GM06990 (cell line): Measurements from ENCODE around the gene DLG2.

ENCODE experiments used
- DNase-seq: peaks from one replicate; pipeline ENCODE4 v3.0.0-alpha.2; 2011; ENCODE audit not compliant: insufficient read length; ENCODE audit errors: extremely low read depth
- H3K27me3 ChIP-seq: replicated peaks from 2 replicates; pipeline ENCODE4 v1.6.0; 2011; ENCODE audit warnings: low read length; ENCODE audit not compliant: control insufficient read depth, insufficient read depth
- H3K36me3 ChIP-seq: 2 replicates; pipeline ENCODE4 v1.5.1; 2011; ENCODE audit warnings: low read length; ENCODE audit not compliant: control insufficient read depth, insufficient read depth
- H3K4me3 ChIP-seq: replicated peaks from 2 replicates; pipeline ENCODE4 v1.5.1; 2011; ENCODE audit warnings: low read depth, mild to moderate bottlenecking, control low read depth, low read length
- TF ChIP-seq, protein P1 (sequence below): IDR thresholded peaks from 2 replicates; pipeline ENCODE4 v1.5.1; 2011; ENCODE audit warnings: low read length, control low read depth, mild to moderate bottlenecking, inconsistent platforms; ENCODE audit not compliant: insufficient read depth, poor library complexity, severe bottlenecking

DLG2 gene

DNA sequence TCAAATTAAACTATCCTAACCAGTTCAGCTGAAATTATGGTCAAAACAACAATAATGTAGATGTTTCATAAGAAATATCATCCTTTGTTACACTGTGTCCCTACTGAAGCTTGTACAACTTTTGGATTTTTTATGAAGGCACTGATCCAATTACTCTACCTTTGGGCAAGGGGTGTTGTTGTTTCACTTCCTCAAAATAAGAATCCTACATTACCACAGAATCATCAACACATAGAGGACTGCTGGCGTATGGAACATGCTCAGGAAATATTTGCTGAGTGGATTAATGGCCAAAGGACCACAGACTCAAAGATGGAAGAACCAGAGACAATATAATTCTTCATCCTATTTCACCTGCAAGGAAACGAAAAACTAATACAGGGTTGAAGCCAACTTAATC lies 1433.4 kb downstream of the DLG2 start:
- Histone ChIP-seq H3K27me3 (no peaks in the 10 kb centered on the region; the same call in 1 of the 2 replicates), H3K36me3 (no peaks in the 10 kb centered on the region), H3K4me3 (no peak overlapping the region)
- no peak for DNase-seq
- TF ChIP-seq, protein P1, sequence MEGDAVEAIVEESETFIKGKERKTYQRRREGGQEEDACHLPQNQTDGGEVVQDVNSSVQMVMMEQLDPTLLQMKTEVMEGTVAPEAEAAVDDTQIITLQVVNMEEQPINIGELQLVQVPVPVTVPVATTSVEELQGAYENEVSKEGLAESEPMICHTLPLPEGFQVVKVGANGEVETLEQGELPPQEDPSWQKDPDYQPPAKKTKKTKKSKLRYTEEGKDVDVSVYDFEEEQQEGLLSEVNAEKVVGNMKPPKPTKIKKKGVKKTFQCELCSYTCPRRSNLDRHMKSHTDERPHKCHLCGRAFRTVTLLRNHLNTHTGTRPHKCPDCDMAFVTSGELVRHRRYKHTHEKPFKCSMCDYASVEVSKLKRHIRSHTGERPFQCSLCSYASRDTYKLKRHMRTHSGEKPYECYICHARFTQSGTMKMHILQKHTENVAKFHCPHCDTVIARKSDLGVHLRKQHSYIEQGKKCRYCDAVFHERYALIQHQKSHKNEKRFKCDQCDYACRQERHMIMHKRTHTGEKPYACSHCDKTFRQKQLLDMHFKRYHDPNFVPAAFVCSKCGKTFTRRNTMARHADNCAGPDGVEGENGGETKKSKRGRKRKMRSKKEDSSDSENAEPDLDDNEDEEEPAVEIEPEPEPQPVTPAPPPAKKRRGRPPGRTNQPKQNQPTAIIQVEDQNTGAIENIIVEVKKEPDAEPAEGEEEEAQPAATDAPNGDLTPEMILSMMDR, result no peak

DNA sequence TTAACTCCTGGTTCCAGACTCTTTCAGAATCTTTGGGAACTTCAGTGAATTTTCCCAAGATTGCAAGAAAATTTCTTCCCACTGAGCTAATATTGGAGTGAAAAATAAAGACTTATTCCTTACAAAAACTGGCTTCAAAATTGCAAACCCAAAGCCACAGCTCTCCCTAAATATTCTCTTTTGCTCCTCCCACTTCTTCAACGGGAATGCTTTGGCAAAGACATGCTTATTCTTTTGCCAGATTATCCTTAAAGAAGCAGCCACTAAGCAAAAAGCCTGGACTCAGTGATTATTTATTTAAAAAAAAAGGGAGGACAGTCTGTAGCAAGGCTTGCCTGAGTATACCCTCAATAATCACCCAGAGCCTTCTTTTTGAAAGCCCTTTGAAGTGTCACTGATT lies 1438.6 kb downstream of the DLG2 start:
- DNase-seq, result no peak
- Histone ChIP-seq H3K27me3 (no peaks in the 10 kb centered on the region; the same call in 1 of the 2 replicates), H3K4me3 (no peak overlapping the region), H3K36me3 (no peaks in the 10 kb centered on the region)
- TF ChIP-seq, protein P1, result no peak

DNA sequence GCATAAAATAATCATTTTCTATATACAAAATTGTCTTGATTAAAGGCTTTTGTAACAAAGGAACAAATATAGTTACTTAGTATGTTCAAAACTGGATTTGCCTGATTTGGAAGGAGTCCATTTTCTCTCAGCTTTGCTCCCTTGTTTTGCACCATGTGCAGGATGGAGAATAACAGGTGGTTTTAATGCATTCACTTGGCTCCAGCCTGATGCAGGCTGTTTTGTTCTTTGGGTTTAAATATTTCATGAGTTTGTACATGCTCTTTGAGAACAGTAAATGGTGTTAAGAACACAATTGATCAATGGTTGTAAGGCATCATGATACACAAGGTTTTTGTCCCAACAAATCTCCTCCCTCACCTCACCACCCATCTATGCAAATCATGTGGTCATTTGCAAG lies 1454.1 kb downstream of the DLG2 start:
- no peaks in the 10 kb centered on the region for H3K36me3 ChIP-seq
- no peak overlapping the region for H3K4me3 ChIP-seq
- DNase-seq, result no peak
- TF ChIP-seq, protein P1, result no peak
- no peaks in the 10 kb centered on the region for H3K27me3 ChIP-seq

DNA sequence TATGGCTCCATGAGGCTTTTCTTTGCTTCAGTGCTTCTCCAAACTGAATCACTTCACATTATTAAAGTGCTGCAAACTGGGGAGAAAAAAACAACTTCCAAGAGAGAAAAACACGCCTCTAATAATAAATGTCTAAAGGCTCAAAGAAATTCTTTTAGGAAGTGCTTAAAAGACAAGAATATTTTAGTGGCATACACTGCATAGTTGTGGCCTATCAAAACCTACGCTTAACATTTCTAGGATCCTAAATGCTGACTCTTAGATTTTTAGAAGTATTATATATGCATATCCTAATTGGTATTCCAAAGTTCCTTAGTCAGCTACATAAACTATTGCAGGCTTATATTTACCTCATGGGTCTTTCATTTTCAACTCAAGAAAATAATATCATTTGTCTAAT lies 1462.0 kb downstream of the DLG2 start:
- Histone ChIP-seq H3K36me3 (no peaks in the 10 kb centered on the region), H3K4me3 (no peak overlapping the region), H3K27me3 (no peaks in the 10 kb centered on the region)
- TF ChIP-seq, protein P1, result no peak
- DNase-seq, result no peak

DNA sequence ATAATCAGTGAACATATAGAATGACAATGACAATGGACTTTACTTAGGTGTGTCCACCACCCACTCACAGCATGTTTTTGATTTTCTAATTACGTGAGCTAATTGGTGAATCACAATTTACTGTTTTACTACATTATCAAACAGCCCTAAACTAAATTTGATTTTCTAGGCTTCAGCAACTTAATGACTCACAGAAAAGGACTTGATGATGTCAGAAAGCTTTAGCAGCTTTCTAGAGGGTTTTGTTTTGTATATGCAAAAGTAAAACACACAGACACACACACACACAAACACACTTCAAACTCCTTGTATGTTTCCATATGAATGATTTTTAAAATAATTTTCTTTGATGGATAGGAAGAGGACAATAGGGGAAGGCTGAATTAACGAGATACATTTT lies 1462.4 kb downstream of the DLG2 start:
- TF ChIP-seq, protein P1, result no peak
- Histone ChIP-seq H3K27me3 (no peaks in the 10 kb centered on the region), H3K36me3 (no peaks in the 10 kb centered on the region), H3K4me3 (no peak overlapping the region)
- DNase-seq, result no peak

DNA sequence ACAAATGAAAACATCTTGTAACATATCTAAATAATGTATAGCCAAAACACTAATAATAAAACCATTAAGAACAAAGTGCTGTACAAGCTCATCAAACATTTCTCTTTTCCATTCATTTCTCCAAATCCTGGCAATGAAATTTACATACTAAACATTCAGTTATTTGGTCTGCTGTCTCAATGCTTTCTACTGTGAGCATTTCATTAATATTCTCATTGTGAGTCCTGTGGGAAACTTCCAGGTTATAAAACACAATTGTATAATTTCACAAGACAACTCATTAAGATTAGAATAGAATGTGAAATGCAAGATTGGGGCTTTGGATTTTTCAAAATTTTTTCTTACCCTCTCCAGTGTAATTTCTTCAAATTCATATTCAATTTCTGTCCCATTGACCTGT lies 1464.0 kb downstream of the DLG2 start:
- no peak for DNase-seq
- Histone ChIP-seq H3K27me3 (no peaks in the 10 kb centered on the region), H3K36me3 (no peaks in the 10 kb centered on the region), H3K4me3 (no peak overlapping the region)
- TF ChIP-seq, protein P1, result no peak
